ENCODE data around the gene FAM240A.
"Not testable (repeated sequence)": the region's sequence is repeated elsewhere in the genome, so short reads cannot be mapped to it uniquely, and the experiment has no call there.

FAM240A gene

DNA sequence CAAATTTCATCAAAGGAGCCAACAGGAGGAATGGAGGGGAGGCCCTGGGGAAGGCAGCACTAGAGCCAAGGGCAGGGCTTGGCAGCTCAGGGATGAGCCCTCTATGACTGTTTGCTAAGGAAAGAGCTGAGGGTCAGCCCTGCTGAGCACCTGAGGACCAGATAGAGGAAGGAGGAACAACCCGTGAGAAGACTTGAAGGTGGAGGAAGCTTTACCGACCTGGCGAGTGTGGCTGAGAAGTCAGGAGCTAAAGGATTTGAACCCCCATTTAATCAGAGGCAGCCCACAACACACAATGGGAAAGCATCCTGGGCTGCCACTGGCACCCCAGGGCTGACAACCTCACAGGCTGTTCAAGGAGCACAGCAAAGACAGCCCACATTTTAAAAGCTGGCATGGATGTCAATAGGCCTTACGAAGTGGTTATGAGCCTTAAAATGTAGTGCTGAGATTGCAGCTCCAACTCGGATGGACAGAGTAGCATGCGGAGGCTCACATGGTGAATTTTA is 25.5 kb upstream of the FAM240A start:
- DNase-seq (ENCODE audit: low spot score), result no peak

DNA sequence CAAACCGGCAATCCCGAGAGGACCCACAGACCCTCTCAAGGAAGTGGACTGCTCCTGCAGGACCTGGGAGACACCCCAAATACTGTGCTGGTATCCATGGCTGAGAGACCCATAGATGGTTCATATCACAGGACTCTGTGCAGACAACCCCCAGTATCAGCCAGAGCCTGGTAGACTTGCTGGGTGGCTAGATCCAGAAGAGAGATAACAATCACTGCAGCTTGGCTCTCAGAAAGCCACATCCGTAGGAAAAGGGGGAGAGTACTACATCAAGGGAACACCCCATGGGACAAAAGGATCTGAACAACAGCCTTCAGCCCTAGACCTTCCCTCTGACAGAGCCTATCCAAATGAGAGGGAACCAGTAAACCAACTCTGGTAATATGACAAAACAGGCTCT is 25.1 kb upstream of the FAM240A start:
- not testable (repeated sequence) for DNase-seq (ENCODE audit: low spot score)

DNA sequence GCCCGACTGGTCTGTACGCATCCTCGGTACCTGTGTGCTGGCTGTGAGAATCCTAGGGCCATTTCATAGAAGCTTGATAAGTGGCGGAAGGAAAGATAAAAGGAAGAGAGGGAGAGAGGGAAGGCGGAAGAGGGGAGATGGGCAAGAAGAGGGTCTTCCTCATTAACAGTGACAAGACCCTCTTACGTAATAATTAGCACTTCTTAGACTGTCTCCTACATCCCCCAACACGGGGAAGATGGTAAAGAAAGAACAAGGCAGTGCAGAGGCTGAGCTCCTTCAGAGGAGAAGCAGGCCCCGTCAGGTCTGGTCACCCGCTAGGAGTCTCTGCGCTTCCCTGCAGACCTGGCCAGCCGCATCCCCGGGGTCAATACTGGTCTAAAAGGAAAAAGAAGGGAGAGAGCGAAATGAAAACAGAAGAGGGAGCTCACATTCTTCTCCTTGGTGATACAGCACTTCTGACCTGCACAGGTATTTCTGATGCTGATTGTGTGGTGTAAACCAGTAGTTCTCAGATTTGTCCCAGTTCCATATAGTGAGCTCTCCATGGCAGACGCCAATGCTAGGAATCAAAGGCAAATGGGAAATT is 19.0 kb upstream of the FAM240A start:
- DNase-seq (ENCODE audit: low spot score), result no peak

DNA sequence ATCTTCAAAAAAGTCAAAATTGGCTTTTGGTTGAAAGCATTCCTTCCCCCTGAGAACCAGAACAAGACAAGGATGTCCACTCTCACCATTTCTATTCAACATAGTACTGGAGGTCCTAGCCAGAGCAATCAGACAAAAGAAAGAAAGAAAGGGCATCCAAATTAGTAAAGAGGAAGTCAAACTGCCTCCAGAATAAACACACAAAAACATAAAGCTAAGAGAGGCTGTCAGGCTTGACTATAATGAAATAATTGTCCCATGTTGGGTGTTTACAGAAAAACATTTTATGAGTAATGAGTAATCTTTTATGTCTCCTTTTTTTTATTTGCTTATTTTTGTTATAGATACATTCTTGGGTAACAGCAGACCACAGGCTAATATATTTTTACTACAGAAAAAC is 18.3 kb upstream of the FAM240A start:
- no peak for DNase-seq (ENCODE audit: low spot score)

DNA sequence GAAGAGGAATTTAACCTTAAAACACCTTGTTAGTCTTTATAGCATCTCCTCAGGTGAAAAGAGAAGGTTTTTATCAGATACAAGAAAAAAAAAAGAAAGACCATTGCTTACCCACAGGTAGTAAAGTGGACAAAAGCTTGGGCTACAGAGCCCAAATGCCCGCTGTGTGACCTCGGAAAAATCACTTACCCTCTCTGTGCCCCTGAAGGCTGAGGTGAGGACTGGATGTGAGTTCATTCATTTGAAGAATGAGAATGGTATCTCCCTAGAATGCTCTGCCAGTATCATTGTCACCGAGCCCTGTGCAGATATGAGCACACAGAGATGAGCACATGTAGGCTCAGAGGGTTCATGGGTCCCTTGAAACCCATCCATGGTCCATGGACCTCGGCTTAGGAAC is 17.6 kb upstream of the FAM240A start:
- DNase-seq (ENCODE audit: low spot score), result no peak

DNA sequence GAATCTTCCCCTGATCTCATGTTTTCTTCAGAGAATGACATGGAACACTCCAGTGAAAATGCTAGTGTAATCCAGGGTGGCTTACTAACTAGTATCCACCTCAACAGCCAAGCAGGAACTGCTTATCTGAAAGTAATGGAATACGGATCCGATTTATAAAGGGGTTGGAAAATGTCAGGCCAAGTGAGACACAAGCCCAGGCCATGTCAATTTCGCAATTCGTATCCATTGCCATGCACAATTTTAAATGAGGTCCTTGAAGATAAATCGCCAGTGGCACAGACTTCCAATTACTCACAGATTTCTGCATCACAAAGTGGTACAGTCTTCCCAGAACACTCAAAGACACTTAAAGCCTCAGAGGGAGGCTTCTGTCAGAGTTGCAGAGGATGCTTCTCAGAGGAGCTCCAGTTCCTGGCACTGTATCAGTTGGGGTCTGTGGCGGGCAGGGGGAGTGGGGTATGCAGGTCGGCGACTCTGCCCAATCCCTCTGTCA is 16.5 kb upstream of the FAM240A start:
- no peak for DNase-seq (ENCODE audit: low spot score)

DNA sequence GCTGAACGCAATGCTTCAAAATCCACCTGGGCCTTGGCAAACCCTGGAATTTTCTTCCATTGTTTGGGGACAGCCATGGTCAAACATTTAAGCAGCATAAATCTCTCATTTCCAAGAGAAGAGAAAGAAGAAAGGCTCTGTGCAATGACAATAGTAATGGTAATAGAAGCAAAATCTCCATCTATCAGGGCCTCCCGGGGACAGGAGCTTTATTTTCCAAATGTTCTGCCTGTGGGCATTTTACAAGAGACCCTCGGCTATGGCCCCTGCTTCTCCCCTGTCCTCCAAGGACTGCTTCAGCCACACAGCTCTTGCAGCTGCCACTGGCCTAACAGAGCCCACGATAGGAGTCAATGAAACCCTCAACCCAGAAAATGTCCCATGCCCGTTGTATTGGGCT is 12.7 kb upstream of the FAM240A start:
- no peak for DNase-seq (ENCODE audit: low spot score)

DNA sequence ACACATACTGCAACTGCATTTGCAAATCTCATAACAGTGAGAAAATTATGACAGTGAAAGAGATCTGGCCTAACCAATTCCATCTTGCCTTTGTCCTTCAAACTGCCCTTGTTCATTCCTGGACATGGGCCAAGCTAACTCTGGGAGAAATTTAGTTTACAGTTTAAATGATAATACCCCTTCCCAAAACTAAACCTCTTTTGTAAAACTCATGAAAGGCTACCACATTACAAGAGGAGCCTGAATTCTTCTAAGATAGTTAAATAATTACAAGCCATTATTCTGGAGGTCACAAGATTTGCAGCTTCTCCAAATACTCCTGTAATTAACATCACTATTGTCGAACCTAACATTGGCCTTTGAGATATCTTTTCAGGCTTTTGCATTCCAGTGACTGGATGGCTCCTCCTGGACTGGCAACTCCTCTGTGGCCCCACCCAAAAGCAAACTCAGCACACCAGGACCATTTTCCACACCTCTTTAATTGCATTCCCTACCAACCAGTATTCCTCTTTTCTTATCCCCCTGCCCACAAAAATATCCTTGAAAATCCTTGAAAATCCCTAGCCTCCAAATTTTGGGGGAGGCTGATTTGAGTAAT is 8.8 kb upstream of the FAM240A start:
- DNase-seq (ENCODE audit: low spot score), result no peak

DNA sequence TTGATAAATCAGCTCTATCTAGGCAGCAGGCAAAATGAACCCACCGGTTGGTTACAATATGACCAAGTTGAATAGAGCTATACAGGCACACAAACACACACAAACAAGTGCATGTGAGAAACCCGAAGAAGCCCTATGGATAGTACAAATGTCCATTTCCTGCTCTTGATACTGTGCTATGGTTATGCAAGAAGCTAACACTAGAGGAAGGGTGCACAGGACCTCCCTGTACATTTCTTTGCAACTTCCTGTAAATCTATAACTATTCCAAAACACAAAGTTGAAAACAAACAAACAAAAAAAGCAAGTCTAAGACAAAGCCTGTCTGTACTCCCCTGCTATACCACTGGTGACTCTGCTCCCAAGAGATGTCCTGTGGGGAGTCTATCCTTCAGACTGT is 8.2 kb upstream of the FAM240A start:
- DNase-seq (ENCODE audit: low spot score), result no peak

DNA sequence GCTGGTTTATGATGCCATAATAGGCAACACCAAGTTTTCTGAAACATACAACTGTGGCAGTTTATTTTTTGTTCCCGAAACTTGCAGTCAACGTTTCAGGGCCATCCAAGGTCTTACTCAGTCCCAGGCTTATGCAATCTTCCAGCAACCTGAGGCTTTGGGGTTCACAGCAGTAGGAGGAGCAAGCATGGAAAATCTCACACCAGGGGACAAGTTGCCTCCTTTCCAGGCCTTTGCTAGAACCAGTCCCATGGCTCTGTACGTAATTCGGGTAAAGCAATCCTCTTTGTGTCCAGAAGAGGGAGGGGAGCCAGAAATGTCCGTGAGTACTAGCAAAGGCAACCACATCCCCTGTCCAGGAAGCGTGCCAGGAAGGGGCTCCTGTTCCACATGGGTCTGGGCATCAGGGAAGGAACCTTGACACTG is 4.7 kb upstream of the FAM240A start:
- DNase-seq (ENCODE audit: low spot score), result no peak

DNA sequence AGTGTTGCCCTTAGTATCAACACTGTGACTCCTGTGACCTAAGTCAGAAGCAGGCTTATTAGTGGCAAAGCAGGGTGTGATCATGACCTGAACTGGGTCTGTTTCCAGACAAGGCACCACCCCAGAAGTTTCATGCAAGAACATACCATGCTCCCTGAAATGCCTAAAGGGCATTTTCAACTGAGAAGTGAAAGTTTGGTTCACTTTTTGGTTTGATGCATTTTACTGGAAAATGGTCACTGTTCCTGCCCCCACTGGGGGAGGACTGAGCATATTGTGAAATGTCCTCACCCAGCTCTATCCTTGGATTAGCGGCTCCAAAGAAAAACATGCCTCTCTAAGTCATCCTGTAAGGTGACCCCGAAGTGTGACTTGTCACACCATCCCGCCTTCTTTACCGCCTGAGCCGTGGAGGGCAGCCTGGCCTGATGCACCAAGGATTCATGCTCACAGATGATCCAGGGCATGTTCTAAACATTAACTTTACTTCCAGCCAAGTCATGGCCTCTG is 3.1 kb upstream of the FAM240A start:
- no peak for DNase-seq (ENCODE audit: low spot score)

DNA sequence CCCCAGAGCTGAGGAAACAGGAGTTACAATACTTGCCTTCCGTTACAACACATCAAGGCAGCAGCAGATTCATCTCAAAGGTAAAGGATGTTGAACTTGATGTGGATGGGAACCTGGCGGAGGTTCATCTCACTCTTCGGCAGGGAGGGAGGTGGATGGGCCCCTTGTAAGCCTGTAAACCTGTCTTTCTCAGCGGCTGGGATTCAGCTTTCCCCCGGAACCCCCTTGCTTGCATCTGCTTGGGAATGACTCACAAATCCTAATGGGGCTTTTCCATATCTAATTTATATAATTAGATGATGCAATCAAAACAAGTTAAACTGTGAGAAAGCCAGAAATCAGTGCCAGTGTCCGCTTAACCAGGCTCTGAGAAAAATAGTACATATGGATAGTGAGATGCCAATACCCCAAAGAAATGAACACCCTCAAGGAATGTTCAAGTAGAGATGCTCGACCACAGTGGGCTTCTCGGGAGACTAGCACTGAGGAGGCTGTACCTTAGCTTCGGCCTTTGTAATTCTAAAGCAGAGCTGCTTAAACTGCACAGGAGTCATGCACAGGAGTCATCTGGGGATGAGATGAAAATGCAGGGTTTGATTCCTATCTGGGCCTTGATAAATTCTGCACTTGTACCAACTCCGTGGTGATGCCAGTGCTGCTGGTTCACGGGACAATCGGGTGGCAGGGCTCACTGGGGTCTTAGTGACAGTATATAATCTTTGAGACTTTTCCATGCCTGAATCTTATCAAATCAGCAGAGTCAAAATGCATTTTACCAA is 2.2 kb upstream of the FAM240A start:
- DNase-seq (ENCODE audit: low spot score), result no peak

DNA sequence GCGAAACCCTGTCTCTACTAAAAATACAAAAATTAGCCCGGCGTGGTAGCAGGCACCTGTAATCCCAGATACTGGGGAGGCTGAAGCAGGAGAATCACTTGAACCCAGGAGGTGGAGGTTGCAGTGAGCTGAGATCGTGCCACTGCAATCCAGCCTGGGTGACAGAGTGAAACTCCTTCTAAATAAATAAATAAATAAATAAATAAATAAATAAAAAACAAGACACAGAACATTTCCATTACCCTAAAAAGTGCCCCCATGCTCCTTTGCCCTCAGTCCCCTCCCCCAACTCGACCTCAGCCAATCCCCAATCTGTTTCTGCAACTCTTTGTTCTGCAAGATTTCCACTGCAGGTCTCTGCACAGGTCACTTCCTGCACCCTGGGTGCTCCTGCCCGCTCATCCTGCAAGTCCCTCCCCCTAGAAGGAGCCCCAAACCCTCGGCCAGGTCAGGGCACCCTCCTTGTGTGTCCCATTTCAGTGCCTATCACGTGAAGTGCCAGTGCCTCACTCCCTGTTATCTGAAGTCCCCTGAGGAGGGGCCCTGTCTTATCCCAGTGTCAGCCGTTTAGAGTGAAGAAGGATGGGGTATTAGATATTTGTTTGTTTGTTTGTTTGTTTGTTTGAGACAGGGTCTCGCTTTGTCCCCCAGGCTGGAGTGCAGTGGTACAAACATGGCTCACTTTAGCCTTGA is 1.1 kb downstream of the FAM240A start:
- DNase-seq (ENCODE audit: low spot score), result no peak

DNA sequence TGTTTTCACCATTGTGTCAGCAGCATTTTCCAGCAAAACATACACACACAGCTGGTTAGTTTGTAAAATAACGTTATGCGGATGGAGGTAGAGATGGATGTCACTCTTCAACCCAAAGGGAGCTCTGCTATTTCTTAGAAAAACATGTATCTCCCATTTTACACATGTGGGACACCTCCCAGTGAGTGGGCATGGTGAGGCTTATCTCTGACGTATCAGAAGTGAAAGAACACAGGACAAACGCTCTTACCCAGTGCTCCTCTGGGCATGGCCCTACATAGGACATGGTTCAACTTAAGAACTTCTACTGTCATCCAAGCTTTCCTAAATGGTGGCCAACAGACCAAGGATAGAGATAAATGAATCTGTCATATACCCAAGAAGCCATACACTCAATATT is 2.1 kb downstream of the FAM240A start:
- no peak for DNase-seq (ENCODE audit: low spot score)

DNA sequence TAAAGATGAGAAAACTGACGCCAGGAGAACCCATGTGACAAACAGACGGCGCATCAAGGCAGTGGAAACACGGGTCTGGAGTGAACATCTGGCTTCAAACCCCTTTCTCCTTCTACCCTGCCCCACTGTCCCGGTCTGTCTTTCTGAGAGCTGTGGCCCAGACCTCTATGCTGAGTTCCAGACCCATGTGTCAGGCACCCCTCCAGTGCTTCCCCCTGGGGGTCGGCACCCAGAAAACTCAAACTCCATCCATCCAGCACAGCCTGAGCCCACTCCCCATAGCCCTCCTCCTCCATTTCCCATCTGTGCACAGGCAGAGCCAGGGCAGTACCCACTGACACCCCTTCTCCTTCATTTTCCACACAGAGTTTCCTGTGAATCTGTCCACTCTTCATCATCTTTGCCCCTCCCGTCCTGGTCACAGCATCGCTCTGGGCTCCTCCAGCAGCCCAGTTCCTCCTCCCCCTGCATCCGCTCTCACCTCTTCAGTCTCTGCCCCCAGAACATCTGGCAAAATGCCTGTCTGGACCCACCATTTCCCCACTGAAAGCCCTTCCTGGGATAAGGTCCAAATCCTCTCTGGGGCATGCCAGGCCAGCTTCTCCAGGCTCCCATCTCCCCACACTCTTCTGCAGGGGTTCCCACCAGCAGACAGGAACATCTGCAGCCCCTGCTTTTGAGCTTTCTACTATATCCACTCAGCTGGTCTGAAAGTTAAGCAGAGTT is 2.9 kb downstream of the FAM240A start:
- DNase-seq (ENCODE audit: low spot score), result no peak

DNA sequence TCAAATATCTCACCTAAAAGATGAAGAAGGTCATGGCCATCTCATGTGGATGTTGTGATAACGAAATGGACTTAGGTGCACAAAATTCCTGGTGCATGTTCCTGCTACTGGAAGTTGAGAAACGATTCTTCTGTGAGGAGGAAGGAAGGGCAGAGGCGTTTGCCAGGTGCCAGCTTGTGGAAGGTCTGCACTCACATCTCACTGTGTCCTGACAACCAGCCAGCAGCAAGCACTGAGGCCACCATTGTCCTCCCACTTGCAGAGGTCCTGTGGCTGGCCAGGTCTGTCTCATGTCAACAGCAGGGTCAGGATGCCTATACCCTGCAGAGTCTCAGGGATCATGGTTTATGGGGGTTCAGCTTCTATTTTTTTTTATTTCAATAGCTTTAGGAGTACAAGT is 3.7 kb downstream of the FAM240A start:
- DNase-seq (ENCODE audit: low spot score), result no peak

DNA sequence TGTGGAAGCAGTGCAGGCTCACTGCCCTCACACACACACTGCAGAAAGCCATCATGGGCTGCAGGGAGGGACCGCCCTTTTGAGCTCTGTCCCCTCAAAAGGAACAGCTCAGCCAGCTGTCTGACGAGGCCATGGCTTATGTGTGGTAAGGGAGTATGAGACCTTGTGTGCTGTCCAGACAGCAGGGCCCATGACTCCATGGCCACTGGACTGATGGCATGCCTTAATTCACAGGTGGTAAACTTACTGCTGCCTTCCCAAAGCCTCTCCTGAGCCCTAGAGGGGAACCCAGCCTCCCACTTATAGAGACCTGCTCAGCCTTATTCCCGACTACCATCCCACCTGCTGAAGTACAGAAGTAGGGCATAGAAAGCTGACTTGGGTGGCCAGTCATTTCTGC is 5.6 kb downstream of the FAM240A start:
- no peak for DNase-seq (ENCODE audit: low spot score)

DNA sequence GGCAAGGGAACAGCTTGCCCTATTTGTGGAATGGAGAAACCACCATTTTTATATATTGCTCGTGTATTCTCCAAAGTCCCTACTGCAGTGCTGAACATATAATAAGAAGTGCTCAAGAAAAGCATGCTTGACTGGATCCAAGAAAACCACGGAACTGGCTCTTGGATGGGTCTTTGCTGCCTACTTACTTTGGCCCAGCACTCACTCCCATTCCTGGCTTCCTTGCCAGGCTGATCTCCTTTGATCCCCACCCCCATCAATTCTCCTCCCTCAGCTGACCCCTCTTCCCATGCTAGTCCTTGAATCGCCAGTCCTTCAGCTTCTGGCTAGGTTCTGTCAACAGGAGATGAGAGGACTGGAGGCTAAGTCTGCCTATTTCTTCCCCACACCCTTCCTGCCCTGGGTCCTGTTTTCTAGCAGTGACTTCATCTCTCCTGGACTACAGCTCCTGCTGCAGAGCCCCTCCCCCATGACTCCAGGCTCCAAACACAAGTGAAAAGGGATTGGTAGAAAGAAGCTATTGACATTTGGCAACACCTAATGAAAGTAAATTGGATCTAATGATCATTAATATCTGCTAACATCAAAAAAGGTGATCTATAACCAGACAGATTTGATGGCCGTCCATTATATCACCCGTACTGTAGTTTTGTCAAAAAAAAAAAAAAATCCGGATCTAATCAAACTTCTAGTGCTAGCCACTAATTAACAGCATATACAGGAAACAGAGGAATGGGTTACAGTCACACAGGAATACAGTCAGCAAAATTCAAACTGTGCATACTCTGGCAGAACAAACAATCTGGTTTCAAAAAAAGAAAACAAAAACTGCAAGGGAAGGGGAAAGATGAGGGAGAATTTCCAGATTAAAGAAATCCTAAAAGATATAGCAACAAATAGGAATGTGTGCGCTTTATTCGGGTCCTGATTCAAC is 7.8 kb downstream of the FAM240A start:
- no peak for DNase-seq (ENCODE audit: low spot score)

DNA sequence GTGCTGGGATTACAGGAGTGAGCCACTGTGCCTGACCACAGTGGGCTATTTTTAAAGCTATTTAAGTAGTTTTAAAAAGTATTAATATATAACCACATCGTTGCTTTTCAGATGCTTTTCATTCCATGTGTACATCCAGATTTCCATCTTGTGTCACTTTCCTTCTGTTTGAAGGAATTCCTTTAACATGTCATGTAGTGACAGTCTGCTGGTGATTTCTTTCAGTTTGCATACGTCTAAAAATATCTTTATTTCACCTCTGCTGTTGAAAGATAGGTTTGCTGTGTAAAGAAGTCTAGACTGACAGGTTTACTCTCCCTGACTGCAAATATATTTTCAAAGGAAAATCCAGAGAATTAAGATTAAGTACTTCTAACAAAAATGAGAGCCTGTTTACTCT is 12.2 kb downstream of the FAM240A start:
- DNase-seq (ENCODE audit: low spot score), result no peak

DNA sequence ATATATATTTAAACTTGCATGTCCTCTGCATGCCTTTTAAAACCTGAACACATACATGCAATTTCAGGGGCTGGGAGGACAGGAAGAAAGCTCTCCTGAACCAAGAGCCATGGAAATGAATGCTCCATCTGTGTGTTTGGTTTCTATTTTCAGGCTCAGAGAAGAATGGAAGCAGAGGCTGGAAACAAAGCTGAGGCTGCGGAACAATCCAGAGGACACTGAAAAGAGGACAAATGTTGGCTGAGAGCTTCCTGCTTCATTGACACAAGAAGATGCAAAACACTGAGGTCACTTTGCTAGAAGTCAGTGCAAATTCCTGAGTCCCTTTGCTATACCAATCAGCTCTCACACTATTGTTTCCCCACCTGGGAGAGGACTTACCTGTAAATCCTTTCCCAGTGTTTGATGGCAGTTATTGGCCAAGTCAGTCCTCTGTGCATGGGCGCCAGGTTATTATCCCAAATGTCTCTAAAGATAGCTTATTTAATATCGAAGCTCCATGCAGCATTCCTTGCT is 12.7 kb downstream of the FAM240A start:
- no peak for DNase-seq (ENCODE audit: low spot score)

Data from AG08395 (cell line).